Activated CD8-positive, alpha-beta T cell treated with anti-CD3 and anti-CD28 coated beads for 36 hours (primary cell): Measurements from ENCODE around the gene TNS3. TPM values are rescaled to one million over a fixed set of nuclear protein-coding genes. Genes with fewer than 3 reads are reported as not detected.

ENCODE experiments used
- ATAC-seq: fragments of 200-7000 bp; cut with Tn5 transposase; one replicate; pipeline ENCODE4 v1.10.0; 2021; ENCODE audit warnings: mild to moderate bottlenecking, moderate library complexity
- CTCF ChIA-PET: fragments of 350-600 bp; sonication (Branson Sonifier 250); formaldehyde crosslinking; loops from one replicate; lab custom pipeline; 2021; ENCODE audit warnings: antibody characterized with exemption; lab: Charles Lee
- POLR2A ChIA-PET: fragments of 350-600 bp; sonication (Branson Sonifier 250); formaldehyde crosslinking; loops from one replicate; lab custom pipeline; 2021; ENCODE audit warnings: antibody characterized with exemption; lab: Charles Lee
- DNase-seq: peaks from one replicate; pipeline ENCODE4 v3.0.0-alpha.2; 2020
- H3K27ac Mint-ChIP-seq: one replicate; pipeline ENCODE4 v1.8.0; 2021; ENCODE audit warnings: mild to moderate bottlenecking, mixed read lengths
- H3K27me3 Mint-ChIP-seq: one replicate; pipeline ENCODE4 v1.8.0; 2021; ENCODE audit warnings: mixed read lengths
- H3K36me3 Mint-ChIP-seq: one replicate; pipeline ENCODE4 v1.8.0; 2021; ENCODE audit warnings: low read depth, mixed read lengths
- H3K4me1 Mint-ChIP-seq: one replicate; pipeline ENCODE4 v1.8.0; 2021; ENCODE audit warnings: low read depth, mixed read lengths
- H3K4me3 Mint-ChIP-seq: one replicate; pipeline ENCODE4 v1.8.0; 2021; ENCODE audit warnings: mild to moderate bottlenecking, moderate library complexity, mixed read lengths
- H3K9me3 Mint-ChIP-seq: one replicate; pipeline ENCODE4 v1.8.0; 2021; ENCODE audit warnings: mixed read lengths
- intact Hi-C: fragments of 100-400 bp; cut with micrococcal nuclease; formaldehyde crosslinking; loops from one replicate; pipeline ENCODE4 v1.10.0; 2022
- total RNA-seq, 2 experiments: library from RNA; stranded (reverse); gene quantifications; one replicate each; pipeline ENCODE4 v1.2.3, GENCODE V29; 2021
- TF ChIP-seq, protein P1 (sequence below): fragments of 200-600 bp; IDR thresholded peaks from one replicate; pipeline ENCODE4 v1.8.0; 2022; ENCODE audit warnings: antibody characterized with exemption, mild to moderate bottlenecking

TNS3 gene
- total RNA-seq, 2 experiments from 2014 or later, result 0.04 to 0.16 TPM

DNA sequence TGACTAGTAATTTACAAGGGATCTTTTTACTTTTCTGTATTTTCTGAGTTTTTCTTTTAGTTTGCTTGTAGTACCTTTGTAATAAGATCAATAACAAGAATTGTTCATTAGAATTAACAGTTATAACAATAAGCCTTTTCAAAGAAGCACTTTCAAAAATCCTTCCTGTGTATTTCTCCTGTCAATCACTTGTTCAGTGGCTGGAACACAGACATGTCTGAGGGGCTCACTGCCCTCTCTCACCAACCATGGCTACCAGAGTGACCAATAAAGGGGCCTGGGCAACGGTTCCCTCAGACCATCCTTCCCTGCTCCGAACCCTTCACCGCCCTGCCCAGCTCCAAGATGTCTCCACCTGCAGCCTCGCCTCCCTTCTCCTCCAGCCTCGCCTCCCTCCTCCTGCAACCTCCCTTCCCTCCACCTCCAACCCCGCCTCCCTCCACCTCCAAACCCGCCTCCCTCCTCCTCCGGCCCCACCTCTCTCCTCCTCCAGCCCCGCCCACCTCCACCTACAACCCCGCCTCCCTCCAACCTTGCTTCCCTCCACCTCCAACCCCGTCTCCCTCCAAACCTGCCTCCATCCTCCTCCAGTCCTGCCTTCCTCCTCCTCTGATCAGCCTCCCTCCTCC is 353.4 kb downstream of the TNS3 start:
- intact Hi-C loops, result no loop called here
- DNase-seq (no peak), ATAC-seq (no peak)
- no peak overlapping the region for H3K4me3 Mint-ChIP-seq
- no peaks in the 10 kb centered on the region for H3K9me3 Mint-ChIP-seq
- no peak overlapping the region for H3K27ac Mint-ChIP-seq
- POLR2A ChIA-PET, result no interaction called here
- no peaks in the 10 kb centered on the region for H3K36me3 Mint-ChIP-seq
- TF ChIP-seq, protein P1, sequence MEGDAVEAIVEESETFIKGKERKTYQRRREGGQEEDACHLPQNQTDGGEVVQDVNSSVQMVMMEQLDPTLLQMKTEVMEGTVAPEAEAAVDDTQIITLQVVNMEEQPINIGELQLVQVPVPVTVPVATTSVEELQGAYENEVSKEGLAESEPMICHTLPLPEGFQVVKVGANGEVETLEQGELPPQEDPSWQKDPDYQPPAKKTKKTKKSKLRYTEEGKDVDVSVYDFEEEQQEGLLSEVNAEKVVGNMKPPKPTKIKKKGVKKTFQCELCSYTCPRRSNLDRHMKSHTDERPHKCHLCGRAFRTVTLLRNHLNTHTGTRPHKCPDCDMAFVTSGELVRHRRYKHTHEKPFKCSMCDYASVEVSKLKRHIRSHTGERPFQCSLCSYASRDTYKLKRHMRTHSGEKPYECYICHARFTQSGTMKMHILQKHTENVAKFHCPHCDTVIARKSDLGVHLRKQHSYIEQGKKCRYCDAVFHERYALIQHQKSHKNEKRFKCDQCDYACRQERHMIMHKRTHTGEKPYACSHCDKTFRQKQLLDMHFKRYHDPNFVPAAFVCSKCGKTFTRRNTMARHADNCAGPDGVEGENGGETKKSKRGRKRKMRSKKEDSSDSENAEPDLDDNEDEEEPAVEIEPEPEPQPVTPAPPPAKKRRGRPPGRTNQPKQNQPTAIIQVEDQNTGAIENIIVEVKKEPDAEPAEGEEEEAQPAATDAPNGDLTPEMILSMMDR, result no peak
- H3K4me1 Mint-ChIP-seq, result no peaks in the 10 kb centered on the region
- CTCF ChIA-PET, result no interaction called here
- peaks cover 8% of the 10 kb centered on the region for H3K27me3 Mint-ChIP-seq

DNA sequence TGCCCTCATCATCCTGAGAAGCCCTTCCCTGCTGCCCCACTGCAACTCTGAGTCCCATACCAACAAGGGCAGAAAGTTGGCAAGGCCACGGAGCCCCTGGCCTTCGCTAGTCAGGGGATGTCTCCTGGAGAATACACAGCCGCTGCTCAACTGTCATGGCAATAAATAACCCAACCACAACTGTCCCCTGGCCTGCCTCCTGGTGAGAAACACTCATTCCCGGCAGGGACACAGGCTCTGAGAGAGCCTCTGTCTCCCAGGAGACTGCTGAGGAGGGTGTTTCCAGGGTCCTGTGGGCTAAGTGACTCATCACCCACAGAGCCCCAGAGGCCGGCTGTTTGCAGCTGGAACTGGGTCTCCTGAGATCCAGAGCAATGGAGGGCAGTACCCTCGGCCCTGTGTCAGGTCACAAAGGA is 354.1 kb downstream of the TNS3 start:
- TF ChIP-seq, protein P1, result no peak
- Mint-ChIP-seq H3K4me3 (no peak overlapping the region), H3K27ac (no peak overlapping the region), H3K4me1 (no peaks in the 10 kb centered on the region), H3K27me3 (peaks cover 8% of the 10 kb centered on the region), H3K36me3 (no peaks in the 10 kb centered on the region), H3K9me3 (no peaks in the 10 kb centered on the region)
- ChIA-PET CTCF (no interaction called here), POLR2A (no interaction called here)
- DNase-seq (no peak), ATAC-seq (no peak)
- intact Hi-C loops, result no loop called here

DNA sequence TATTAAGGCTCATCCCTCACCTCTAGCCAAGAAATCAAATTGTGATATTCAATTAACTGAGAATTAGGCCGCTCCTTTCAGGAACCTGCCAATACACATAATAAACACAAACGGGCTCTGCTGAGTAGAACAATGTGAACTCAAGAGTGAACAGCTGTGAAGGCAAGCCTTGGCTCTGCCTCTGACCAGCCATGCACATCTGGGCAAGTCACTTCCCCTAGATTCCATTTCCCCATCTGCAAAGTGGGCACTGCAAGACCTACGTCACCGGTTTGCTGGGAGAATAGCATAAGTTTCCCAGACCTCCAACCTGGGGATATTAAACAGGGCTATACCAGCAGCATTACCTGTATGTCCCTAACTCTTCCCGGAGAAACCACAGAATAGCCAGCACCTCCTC is 355.2 kb downstream of the TNS3 start:
- TF ChIP-seq, protein P1, result no peak
- DNase-seq (no peak), ATAC-seq (no peak)
- Mint-ChIP-seq H3K9me3 (no peaks in the 10 kb centered on the region), H3K4me3 (no peak overlapping the region), H3K27me3 (peaks cover 8% of the 10 kb centered on the region), H3K27ac (no peak overlapping the region), H3K4me1 (no peaks in the 10 kb centered on the region), H3K36me3 (no peaks in the 10 kb centered on the region)
- intact Hi-C loops, result no loop called here
- POLR2A ChIA-PET, result no interaction called here
- CTCF ChIA-PET, result no interaction called here

DNA sequence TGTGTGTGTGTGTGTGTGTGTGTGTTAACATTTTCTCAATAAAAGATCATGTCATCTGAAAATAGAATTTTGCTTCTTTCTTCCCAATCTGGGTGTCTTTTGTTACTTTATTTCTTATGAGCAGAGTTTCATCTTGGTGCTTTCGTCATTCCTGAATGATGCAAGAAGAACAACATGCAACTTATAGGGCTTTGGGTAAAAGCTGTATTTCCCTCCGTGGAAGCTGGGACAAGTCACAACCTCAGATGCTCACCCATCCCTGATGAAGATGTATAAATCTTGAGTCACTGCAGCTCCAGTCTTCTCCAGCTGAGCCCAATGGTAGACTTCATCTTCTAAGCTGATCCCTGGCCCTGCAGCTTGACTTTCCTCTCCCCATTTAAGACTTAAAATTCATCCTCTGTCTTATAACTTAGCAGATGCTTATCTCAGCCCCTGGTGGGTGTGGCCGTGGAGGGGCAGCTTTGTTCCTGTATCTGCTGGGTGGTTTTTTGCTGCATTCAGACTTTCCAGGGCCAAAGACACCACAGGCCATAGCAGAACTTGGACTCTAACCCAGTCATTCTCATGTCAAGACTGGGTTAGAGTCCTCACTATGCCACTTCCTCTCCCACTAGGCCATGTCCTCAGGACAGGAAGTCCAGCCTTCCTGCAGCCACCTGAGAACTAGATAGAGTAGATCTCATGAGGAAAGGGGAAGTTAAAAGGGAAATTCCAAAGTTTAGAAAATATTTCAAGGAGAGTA is 356.4 kb downstream of the TNS3 start:
- TF ChIP-seq, protein P1, result no peak
- no peak for ATAC-seq
- ChIA-PET POLR2A (no interaction called here), CTCF (interaction anchor here (1.2 kb wide), 1 partner anchor 29 kb away, joined by 3 read pairs; no protein-coding TSS in a partner anchor)
- Mint-ChIP-seq H3K36me3 (no peaks in the 10 kb centered on the region), H3K4me3 (no peak overlapping the region), H3K27ac (no peak overlapping the region), H3K4me1 (no peaks in the 10 kb centered on the region), H3K9me3 (no peaks in the 10 kb centered on the region), H3K27me3 (peaks cover 8% of the 10 kb centered on the region)
- intact Hi-C loops, result no loop called here
- no peak for DNase-seq
